ENCODE results near the gene TCF12.

- TF ChIP-seq, protein P1, sequence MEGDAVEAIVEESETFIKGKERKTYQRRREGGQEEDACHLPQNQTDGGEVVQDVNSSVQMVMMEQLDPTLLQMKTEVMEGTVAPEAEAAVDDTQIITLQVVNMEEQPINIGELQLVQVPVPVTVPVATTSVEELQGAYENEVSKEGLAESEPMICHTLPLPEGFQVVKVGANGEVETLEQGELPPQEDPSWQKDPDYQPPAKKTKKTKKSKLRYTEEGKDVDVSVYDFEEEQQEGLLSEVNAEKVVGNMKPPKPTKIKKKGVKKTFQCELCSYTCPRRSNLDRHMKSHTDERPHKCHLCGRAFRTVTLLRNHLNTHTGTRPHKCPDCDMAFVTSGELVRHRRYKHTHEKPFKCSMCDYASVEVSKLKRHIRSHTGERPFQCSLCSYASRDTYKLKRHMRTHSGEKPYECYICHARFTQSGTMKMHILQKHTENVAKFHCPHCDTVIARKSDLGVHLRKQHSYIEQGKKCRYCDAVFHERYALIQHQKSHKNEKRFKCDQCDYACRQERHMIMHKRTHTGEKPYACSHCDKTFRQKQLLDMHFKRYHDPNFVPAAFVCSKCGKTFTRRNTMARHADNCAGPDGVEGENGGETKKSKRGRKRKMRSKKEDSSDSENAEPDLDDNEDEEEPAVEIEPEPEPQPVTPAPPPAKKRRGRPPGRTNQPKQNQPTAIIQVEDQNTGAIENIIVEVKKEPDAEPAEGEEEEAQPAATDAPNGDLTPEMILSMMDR (IDR thresholded peaks at IDR 0.05), result no peak
- TF ChIP-seq POLR2A (IDR thresholded peaks at IDR 0.05), result no peak
- no peak for TF ChIP-seq EP300 (IDR thresholded peaks at IDR 0.05; ENCODE audit: low read depth)
Observed at GRCh38 chr15:56946150-56946549, 27.7 kb downstream of the TCF12 start.

Measured in transverse colon (tissue), 3 donors.